Hematopoietic multipotent progenitor cell treated with erythropoietin and hydrocortisone succinate and interleukin-3 and kit ligand, for 17 days (in vitro differentiated cells): ENCODE measurements around the gene KRTAP20-4.

Source experiments
- DNase-seq: peaks from one replicate; pipeline ENCODE4 v3.0.0-alpha.2; 2015; ENCODE audit warnings: low spot score

KRTAP20-4 gene

DNA sequence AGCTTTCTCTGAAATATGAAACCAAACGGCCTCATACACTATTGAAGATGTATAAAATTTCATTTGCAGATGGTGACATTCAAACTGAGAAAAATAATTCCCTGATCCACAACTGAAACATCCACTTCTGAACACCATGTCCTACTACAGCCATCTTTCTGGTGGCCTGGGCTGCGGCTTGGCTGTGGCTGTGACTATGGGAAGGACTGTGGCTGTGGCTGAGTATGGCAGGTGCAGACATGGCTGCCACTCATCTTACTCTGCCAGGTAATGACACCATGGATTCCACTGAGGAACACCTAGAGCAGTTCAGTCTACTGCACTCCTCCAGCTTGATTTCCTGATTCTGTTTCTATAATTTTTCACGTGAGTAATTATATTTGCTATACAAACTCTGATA, at the start of gene KRTAP20-4:
Gene KRTAP20-4, plus strand, starts transcription at position 106 of the 400 bp plus-strand sequence.
- DNase-seq = no peak

DNA sequence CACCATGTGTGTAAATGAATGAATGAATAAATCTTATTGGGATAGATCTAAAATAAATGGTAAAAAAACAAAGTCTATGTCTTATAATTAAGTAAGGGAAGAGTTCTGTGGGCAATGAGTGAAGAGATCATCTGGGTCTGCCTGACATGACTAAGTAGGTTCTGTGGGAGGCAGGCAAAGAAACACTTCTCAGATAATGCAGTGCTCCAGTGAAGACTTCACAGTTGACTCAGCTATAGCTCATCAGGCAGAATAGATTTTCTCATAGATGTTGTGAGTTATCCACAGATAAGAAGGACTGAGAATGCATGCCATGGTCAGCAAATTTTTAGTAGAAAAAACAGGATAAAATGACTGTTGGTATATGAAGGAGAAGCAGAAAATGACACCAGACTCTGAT, 42.7 kb upstream of the KRTAP20-4 start:
- no peak for DNase-seq

DNA sequence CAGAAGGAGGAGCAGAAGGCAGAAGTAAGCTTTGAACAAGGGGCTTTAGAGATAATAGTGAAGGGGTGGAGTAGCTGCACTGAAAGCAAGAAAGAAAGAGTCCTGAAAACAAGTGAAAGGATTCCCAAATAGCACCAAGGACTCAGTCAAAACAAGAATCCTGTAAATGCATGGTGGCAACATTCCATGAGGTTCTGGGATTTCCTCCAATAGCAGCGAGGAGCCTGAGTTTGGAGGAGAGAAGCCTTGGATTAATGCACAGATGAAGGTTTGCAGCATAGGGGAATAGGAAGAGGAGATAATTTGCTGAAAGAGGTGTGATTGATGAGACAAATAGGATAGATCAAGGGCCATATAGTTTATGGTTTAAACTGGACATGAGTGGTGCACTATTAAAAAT, 41.1 kb upstream of the KRTAP20-4 start:
- no peak for DNase-seq

DNA sequence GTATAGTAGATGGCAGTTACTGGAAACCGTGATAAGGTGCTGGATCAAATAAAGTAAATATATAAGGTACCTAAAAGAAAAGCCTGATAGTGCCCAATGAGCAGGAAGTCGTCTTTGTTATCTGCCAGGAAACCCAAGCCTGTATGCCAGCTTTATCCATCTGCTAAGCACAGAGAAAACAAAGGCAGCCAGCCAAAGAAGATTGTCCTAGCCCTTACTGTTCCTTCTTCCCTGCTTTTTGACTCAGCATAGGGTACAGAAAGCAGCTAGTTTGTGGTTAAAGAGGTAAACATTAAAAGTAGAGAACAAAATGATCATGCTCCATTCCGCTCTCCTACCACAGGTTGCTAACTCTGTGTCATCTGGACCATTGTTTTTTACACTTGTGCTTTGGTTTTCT, 40.3 kb upstream of the KRTAP20-4 start:
- no peak for DNase-seq

DNA sequence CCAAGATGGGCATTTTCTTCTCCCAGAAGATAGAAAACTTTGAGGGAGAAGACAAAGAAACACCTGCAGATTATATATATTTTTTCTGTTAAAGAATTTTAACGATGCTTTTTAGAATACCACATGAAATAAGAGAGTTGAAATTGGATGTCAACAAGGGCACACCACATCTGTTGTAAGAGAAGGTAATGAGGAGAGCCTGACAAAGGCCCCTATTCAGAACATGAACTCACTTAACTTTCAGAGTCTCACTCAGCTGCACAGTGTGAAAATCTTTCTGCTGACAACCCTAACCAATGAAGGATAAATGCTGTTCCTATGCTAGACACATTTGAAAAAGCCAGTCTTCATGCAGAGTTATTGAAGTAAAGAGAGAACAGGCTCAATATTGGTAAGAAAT, 37.6 kb upstream of the KRTAP20-4 start:
- DNase-seq = no peak

DNA sequence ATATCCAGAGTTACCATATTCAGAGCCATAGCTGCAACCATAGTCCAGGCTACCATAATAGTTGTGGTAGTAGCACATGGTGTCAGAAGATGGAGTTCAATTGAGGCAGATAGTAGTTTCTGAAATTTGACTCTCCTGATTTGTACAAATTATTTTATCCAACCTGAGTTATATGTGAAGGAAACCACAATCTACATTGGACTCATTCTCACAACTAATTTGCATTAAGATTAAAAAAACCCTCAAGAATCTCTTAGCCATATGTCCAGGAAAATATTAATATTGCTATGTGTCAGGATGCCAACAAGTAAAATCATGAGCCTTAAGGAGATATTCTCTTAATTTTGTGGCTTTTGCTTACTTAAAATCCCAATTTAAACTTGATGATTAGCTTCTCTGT, 30.1 kb upstream of the KRTAP20-4 start, which contains the start of gene KRTAP22-2:
Gene KRTAP22-2, minus strand, starts transcription at position 101 of the 400 bp plus-strand sequence.
- no peak for DNase-seq

DNA sequence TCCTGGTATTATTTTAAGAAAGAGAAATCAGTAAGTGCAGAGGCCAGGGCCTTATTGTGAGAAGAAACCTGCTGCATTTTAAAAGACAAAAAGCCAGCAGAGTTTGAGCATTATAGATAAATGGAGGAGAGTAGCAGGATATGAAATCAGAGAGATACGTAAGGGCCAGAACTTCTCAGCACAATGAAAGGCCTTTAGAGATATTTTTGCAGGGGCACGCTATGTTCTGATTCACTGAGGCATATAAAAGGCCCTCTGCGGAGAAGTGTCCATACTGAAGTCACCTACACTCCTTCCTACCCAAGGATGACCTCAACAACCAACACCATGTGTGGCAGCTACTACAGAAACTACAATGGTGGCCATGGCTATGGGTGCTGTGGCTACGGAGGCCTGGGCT, 28.3 kb upstream of the KRTAP20-4 start, which contains the start of gene KRTAP6-3:
Gene KRTAP6-3, plus strand, starts transcription at position 301 of the 400 bp plus-strand sequence. Its CDS starts 6 bp downstream, at position 307.
- no peak for DNase-seq

DNA sequence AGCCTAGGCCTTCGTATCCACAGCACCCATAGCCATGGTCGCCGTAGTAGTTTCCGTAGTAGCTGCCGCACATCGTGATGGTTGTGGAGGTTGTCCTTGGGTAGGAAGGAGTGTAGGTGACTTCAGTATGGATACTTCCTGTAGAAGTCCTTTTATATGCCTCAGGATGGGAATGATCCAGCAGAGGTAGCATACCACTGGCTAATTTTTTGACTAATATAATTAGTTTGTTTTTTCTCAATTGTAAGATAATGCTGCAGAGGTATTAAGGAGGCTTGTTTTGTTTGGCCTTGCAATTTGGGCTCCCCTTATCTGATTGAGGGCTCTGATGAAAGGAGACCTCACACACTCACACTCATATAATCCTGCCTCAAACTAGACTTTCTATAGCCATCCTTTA, 21.6 kb upstream of the KRTAP20-4 start, which contains the start of gene KRTAP6-2:
Gene KRTAP6-2, minus strand, starts transcription at position 101 of the 400 bp plus-strand sequence. Its CDS starts 28 bp downstream, at position 73.
- DNase-seq = no peak

DNA sequence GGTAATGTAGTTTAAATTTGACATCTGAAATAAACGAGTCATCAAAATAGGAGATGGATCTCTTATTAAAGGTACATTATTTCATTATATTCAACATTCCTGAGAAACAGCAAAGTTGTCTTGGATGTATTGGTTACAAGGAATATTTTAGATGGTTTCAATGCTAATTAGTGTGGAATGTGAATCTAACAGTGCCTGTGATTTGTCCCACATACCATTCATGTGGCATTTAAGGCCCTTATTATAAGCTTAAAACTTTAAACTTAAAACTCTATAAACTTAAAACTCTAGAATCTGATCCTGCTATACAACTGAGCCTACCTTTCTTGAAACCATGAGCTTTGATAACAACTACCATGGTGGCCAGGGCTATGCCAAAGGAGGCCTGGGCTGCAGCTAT, 19.6 kb upstream of the KRTAP20-4 start, which contains the start of gene KRTAP22-1:
Gene KRTAP22-1, plus strand, starts transcription at position 301 of the 400 bp plus-strand sequence.
- no peak for DNase-seq

DNA sequence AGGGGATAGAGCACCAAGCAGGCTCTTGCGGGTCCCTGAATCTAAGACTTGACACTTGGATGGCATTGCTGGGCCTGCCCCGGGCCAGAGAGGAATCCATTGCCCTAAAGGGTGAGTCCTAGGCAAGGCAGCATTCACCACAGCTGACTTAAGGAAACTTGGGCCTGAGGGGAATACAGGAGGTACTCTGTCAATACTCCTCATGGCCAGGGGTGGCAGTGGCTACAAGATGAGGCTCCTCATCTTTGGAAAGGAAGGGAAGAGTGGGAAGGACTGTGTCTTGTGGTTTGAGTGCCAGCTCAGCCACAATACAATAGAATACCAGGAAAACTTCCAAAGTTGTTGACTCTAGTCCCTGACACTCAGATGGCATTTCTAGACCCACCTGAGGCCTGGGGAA, 14.5 kb upstream of the KRTAP20-4 start:
- DNase-seq = no peak

DNA sequence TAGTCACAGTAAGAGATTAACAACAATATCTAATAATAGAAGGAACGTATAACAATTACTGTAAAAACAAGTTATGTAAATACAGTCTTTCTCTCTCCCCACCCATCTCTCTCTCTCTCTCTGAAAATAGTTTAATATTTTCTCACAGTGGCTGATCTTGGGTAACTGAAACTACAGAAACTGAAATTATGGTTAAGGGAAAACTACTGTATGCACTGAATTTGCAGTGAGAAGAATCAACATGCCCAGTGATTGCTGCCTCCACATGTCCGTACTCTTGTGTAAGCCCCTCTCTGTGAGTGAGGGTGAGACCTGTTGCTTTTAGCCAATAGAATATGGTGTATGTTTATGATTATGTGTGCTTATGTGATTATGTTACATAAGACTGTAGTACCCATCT, 8.3 kb upstream of the KRTAP20-4 start:
- DNase-seq = no peak

DNA sequence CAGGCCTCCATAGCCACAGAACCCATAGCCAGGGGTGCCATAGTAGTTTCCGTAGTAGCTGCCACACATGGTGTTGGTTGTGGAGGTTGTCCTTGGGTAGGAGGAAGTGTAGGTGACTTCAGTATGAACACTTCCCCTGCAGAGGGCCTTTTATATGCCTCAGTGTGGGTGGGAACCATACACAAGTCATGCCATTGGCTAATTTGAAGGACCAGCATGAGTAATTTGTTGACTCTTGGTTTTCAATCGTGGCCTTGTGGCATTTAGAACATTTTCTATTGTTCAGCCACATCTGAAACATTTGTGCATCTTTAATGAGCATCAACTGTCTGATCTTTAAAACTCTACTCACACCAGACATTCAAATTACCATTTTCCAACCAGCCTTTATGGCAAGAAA, 6.6 kb upstream of the KRTAP20-4 start, which contains the start of gene KRTAP6-1:
Gene KRTAP6-1, minus strand, starts transcription at position 95 of the 400 bp plus-strand sequence. Its CDS starts 26 bp downstream, at position 69.
- no peak for DNase-seq

DNA sequence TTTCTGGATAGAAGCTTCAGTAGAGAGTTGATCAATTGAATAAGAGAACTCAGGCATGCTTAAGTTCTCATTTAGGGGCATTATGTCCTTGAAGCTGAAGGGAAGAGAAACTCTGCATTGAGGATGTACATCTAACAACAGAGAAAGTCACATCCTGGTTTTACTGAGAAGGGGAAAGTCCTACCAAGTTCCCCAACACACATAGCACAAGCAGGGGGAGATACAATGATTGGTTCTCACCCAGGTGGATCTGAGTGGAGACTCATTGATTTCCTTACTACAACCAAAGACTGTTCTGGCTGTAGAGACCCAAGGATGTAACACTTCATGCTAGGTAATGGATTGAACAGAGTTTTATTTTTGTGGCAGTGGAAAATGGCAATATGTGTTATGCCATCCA, 5.2 kb upstream of the KRTAP20-4 start:
- no peak for DNase-seq

DNA sequence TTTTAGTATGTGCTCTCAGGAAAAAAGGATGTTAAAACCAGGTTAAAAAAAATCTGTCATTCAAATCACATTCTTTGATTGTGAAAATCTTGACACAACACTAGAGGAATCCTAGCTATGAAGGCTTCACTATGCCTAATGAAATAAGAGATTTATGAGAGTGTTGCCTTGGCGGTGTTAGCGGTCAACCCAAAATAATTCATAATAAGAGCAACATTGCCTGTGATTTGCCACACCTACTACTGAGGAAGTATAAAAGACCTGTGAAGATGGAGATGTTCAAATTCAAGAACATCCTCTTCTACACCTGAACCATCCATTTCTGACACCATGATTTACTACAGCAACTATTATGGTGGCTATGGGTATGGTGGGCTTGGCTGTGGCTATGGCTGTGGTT, 4.3 kb upstream of the KRTAP20-4 start, which contains the start of gene KRTAP20-1:
Gene KRTAP20-1, plus strand, starts transcription at position 301 of the 400 bp plus-strand sequence. Its CDS starts 30 bp downstream, at position 331.
- DNase-seq = no peak

DNA sequence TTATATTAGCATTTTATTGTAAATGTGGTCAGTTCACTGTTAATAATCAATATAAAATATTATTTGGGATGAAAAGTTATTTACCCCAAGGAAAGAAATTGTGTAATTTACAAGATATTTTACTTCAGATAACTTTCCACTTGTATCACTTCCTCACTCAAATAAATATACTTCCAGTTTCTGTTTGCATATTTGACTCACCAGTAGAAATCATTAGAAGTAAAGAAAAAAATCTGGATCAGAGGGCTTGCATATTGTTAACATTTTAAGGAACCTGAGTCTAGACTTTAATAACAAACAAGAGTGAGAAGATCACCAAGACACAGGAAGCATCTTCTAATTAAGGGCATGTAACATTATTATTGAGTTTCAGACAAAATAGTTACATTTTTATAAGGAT, 347 bp upstream of the KRTAP20-4 start:
- no peak for DNase-seq

DNA sequence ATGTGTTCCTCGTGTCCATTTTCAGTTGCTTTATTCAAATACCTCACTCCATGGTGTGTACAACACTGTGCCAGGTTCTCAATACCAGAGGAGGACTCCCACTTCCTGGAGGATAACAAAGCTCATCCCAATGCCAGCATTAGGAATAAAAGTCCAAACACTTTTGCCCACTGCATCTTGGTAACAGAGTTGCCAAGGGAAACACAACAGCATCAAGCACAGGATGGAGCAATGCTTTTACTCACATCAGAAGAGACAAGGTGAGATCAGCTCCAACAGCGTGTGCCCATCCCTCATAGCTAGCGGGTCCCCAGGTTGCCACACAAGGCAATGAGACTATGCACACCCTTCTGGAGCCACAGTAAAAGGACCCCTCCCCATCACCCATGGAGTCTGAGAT, 2.9 kb downstream of the KRTAP20-4 start:
- no peak for DNase-seq

DNA sequence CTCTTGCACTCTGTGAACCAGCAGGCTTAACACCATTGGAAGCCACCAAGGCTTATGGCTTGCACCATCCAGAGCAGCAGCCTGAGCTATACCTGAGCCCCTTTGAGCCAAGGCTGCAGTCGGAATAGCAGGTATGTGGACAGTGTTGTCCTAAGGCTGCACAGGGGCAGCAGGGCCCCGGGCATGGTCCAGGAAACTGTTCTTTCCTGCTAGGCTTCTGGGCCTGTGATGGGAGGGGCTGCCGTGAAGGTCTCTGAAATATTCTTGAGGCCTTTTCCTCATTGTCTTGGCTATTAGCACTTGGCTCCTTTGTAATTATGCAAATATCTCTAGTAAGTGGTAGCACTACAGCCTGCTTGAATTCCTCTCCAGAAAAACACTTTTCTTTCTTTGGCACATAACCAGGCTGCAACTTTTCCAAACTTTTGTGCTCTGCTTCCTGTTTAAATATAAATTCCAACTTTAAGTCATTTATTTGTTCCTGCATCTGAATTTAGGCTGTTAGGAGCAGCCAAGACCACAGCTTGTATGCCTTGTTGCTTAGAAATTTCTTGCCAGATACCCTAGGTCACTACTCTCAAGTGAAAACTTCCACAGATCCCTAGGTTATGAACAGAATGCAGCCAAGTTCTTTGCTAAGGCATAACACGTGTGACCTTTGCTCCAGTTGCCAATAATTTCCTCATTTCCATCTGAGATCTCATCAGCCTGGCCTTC, 5.2 kb downstream of the KRTAP20-4 start:
- no peak for DNase-seq

DNA sequence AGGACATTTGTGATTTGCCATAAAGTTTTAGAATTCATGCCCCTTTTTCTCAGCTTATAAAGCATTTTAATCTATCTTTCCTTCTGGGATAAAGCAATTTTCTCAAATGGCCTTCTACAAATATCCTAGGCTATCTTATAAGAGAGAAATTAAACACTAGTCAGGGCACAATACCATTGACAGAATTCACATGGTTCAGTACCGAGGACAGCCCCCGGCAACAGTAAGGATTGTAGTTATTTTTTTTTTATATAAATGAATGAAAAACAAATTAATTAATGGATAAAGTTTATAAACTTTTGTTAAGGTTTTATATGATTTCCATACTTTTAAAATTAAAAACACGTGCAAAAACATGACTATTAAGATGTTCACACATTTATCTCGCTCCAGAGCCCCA, 7.7 kb downstream of the KRTAP20-4 start:
- no peak for DNase-seq

DNA sequence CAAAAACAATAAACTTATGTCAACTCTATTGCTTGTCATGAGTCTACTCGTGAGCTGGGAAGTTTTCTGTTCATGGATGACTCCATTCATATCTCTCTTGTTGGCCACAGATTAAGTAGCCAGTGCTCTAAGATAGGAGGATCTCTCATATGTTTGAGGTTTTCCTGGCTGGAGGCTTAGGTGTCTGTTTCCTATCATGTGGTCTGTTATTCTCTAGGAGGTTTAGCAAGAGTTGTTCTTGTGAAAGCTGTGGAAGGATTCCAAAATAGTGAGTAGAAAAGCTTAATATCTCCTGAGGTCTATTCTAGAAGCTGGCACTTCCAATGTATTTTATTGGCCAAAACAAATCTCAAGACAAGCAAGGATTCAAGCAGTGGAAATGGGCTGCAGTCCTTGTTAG, 8.8 kb downstream of the KRTAP20-4 start:
- DNase-seq = no peak

DNA sequence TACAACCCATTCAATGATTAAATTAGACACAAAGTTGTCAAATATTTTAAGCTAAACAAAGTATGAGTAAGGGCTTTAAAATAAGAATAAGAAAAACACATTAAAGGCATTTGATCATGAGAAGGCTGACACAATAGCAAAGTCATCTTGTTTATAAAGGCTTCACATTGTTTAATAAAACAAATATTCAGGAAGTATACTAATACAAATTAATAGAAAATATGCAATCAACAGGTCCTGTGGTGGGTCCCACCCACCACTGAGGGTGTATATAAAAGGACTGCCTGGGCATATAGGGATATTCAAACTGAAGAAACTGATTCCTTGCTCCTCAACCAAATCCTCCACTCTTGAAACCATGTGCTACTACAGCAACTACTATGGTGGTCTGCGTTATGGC, 14.5 kb downstream of the KRTAP20-4 start, which contains the start of gene KRTAP20-2:
Gene KRTAP20-2, plus strand, starts transcription at position 301 of the 400 bp plus-strand sequence. Its CDS starts 58 bp downstream, at position 359.
- no peak for DNase-seq

DNA sequence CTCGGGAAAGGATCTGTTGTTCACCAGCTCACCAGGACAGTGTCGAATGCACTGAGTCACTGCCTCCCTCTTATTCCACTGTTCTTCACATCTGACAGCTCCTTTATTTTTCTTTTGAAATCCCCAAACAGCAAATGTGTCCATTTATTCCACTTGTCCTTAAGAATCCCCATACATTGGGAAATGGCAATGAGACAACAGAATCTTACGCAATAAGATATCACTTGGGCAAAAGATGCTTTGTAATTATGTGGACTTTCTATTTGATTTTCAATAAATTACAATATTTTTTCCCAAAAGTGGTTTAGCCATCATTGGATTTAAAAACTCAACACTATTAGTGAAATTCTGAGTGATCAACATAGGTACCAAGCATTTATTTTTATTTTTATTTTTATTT, 18.3 kb downstream of the KRTAP20-4 start:
- DNase-seq = no peak

DNA sequence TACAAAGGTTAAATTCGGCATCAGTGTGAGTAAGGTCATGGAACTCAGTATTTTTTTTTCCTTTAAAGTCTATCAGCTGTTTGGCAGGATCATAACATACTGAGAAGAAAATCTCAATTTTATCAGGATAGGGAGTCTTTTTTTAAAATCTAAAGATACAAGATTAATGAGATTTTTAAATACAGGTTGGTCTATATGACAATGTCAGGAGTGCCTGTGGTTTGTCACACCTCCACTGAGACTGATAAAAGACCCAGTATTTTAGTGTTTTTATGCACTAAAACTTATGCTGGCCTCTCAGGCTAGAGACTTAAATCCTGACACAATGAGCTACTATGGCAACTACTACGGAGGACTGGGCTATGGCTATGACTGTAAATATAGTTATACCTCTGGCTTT, 22.1 kb downstream of the KRTAP20-4 start, which contains the start of gene KRTAP20-3:
Gene KRTAP20-3, plus strand, starts transcription at position 301 of the 400 bp plus-strand sequence.
- no peak for DNase-seq

DNA sequence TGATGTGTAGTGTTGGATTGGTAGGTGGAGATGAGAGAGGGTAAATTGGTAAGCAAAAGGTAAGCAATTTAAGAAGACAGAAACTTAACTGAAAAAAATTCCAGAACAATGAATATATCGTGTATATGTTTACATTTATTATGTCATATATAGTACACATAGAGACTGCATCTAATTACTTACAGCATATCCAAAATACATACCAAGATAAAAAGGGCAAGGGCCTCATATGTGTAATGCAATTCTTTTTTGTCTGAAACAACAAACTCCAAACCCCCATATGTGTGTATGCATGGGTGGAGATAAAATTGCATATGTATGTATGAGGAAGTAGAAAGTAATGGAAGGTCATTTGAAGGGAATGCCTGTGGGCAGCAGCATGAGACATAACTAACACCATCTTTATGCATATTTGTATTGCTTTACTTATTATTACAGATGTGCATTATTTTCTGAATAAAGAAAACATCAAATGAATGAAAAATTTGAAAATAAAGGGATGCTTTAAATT, 26.5 kb downstream of the KRTAP20-4 start:
- no peak for DNase-seq
